Measurements from ENCODE around the gene ADIPOR2.

ADIPOR2 gene

DNA sequence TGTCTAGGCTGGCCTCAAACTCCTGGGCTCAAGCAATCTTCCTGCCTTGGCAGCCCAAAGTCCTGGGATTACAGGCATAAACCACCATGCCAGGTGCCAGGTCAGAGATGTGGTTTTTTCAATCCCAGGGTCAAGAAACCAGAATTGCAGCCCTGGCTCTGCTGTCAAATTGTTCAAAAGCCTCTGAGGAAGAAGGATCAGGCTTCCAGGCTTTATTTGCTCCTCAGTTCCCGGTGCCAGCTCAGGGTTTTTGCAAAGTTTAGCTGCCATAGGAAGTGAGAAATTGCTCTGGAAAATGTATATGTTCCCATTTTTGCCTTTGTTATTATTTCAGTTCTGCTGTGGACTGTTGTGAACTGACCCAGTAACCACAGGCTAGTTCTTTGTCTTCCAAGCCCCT lies 33.2 kb upstream of the ADIPOR2 start:
- no peak for TF ChIP-seq POLR2A (IDR thresholded peaks at IDR 0.05; ENCODE audit: low read depth, low read length)
- DNase-seq (ENCODE audit: insufficient read length, low spot score) (no peak), FAIRE-seq (no peak)

DNA sequence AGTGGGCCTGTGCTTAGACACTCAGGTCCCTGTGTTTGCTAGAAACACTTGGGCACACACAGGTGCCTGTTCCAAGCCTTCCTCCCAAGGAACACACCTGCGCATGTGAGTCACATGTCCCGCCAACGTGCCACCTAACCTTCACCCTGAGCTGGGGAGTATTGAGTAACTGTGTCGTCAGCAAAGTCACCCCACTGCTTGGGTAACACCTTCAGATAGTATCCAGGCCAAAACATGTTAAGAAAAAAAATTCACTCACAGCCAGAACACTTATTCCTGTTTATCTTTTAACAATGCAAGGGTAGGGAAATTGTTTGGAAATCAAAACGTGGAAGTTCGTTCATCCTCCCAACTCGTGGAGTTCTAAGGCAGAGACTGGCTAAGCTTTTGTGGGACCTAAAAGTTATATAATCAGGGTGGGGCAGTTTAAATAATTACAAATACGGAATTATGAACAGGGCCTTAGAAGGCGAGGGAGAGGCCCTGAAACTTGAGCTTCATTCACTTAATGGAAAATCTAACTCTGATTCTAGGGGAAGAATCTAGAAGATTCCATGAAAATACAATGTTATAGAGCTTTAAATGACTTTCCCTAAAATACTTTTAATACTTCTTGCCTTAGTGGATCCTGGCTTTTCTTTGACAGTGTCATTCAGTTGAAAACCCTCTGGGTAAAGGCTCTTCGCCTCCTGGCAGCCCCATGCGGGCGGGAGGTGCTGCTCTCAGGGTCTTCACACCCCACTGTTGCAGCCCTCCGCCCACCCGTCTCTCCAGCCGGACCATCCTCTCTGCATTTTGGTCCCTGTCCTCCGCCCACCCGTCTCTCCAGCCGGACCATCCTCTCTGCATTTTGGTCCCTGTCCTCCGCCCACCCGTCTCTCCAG lies 30.3 kb upstream of the ADIPOR2 start:
- TF ChIP-seq POLR2A (IDR thresholded peaks at IDR 0.05; ENCODE audit: low read depth, low read length): no peak
- no peak for DNase-seq (ENCODE audit: insufficient read length, low spot score)
- FAIRE-seq: no peak

DNA sequence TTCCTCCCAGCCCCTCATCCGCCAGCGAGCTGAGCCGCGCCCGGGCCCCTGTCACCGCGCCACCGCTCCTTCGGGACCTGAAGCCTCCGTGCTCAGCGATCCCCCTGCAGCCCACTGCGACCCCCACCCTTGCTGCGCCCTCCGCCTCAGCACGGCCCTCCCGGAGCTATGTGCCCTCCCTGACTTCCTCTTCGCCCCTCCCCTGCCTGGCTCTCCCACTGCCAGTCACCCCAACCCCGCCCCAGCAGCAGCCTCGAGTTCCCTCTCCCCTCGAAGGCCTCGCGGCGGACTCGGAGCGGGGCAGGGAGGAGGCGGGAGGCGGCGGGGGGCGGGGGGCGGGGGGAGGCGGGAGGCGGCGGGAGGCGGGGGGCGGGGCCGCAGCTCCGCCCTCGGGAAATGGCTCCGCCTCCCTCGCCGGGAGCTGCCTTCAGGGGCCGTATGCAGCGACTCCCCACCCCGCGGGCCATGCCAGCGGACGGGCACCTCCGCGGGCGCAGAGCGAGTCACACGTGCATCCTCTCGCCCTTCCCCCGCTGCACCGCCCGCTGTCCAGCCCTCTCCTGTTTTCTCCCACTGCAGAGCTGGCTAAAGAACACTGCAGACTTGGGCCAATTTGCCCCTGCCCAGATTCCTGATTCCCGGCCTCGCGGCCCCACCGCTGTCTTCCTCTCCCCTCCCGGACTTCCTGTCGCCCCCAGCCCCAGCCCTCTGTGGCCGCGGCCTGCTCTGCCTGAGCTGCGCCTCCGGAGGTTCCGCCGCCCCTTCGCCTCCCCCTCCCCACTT lies 29.1 kb upstream of the ADIPOR2 start:
- FAIRE-seq (peak; percentile 65), DNase-seq (ENCODE audit: insufficient read length, low spot score) (peak; percentile 97)
- TF ChIP-seq POLR2A (IDR thresholded peaks at IDR 0.05; ENCODE audit: low read depth, low read length): peak; percentile 28; the same call in 1 of the 2 replicates

- DNase-seq (ENCODE audit: insufficient read length, low spot score) (no peak), FAIRE-seq (no peak)
- TF ChIP-seq POLR2A (IDR thresholded peaks at IDR 0.05; ENCODE audit: low read depth, low read length): no peak
Measured at GRCh38 chr12:1662761-1663439, 28.0 kb upstream of the ADIPOR2 start.

GRCh38 chr12:1663440-1664132 lies 27.3 kb upstream of the ADIPOR2 start:
- TF ChIP-seq POLR2A (IDR thresholded peaks at IDR 0.05; ENCODE audit: low read depth, low read length): no peak
- FAIRE-seq (no peak), DNase-seq (ENCODE audit: insufficient read length, low spot score) (no peak)

- DNase-seq (ENCODE audit: insufficient read length, low spot score) (no peak), FAIRE-seq (no peak)
- no peak for TF ChIP-seq POLR2A (IDR thresholded peaks at IDR 0.05; ENCODE audit: low read depth, low read length)
Measured at GRCh38 chr12:1665366-1665765, 25.5 kb upstream of the ADIPOR2 start.

DNA sequence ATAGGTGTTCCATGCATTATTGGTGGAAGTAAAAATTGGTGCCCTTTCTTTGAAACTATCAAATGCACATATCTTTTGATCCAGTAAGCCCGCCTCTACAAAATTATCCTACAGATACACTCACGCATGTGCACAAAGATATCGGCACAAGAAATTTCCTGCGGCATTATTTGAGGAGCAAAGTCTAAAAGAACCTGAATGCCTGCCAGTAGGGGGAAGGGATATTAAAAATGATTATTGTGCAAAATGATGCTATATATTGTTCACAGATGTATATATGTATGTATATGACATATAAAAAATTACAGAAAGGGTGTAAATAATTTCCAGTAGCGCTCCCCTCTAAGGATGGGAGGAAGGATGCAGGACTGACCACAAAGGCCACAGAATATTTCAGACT lies 24.7 kb upstream of the ADIPOR2 start:
- FAIRE-seq: no peak
- no peak for TF ChIP-seq POLR2A (IDR thresholded peaks at IDR 0.05; ENCODE audit: low read depth, low read length)

DNA sequence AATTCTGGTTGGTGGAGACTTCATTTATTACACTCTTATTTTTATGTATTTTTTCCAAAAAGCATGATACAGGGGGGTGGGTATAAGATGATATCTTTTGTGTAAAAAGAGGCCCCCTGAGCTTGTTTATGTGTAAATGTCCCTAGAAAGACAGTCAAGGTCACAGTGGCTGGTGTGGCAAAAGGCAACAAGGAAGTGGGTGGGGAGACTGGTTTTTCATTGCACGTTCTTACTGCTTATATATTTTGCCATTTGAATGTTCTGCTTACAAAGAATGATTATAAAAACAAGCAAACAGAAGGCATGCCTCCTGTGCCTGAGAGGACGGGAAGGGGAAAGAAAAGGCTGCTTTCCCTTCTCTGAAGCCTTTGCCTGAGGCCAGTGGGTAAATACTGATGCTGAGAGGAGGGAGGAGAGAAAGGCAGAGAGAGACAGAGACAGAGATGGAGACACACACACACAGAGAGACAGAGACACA lies 24.1 kb upstream of the ADIPOR2 start:
- TF ChIP-seq POLR2A (IDR thresholded peaks at IDR 0.05; ENCODE audit: low read depth, low read length): no peak
- no peak for FAIRE-seq
- DNase-seq (ENCODE audit: insufficient read length, low spot score): no peak

More for the DNA sequence above, 24.7 kb upstream of the ADIPOR2 start:
- DNase-seq (ENCODE audit: insufficient read length, low spot score): no peak

DNA sequence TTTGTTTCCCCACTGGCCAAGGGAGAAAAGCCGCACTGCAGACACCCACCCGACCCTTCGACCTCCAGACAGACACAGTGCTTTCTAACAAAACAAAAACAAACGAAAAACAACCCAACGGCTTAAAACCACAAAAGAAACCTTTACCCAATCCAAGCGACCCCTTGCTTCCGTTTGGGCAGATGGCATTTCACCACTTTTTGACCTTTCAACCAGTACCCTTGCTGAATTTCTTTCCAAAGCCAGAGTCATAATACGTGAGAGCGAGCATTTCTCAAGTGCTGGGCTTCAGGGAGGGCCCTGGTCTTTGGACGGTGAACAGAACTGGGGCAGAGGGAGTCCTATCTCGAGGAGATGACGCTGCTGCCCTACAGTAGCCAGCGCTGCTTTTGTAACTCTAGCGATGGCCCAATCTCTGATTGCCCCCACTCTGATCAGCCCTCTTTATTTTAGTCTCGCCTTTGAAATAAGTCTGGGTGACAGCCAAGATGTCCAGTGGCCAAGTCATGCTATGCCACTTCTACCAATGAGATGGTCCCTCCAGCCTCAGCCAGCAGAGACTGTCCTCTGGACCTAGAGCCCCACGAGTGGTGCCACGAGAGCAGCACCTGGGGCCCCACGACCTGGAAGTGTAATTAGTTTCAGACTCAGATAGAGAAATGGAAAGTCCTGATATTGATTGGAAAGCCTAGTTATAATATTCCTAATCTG lies 21.9 kb upstream of the ADIPOR2 start:
- DNase-seq (ENCODE audit: insufficient read length, low spot score) (no peak), FAIRE-seq (no peak)
- no peak for TF ChIP-seq POLR2A (IDR thresholded peaks at IDR 0.05; ENCODE audit: low read depth, low read length)

DNA sequence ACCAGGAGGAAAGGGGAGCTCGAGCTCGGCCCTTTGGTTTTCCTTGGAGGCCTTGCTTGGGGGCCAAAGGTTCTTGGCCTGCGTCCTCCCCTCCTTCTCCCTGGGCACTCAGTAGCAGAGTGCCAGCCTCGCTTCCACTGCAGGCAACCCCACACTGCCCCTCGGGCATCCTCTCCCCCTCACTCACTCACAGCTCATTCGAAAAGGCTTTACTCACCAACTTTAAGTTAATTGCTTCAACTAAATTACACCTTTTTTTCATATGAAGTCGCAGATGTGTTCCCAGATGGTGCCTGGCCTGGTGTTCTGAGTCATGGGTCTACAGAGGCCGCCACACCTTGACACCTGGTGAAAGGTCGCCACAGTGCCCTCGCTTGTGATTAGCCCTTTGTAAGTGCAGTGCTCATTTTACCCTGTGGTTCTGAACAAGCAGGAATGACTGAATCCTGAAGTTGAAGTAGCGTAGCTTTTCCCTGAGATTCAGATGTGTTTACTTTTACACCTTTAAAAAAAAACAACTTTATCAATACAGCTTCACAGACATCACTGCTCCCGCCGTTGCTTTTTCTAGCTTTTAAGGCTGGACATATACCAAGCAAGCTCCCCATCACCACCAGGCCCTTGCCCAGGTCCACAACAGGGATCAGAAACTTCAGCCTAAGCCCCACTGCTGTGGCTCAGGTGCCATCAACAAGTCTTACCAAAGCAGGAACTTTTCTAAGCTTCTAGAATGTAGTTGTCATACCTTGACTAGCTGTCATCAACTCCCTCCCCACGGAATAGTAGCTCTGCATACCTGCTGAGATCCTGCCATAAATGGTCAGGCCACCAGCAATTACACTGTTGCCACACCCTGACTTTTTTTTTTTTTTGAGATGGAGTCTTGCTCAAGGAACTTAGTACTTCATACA lies 20.3 kb upstream of the ADIPOR2 start:
- no peak for FAIRE-seq
- TF ChIP-seq POLR2A (IDR thresholded peaks at IDR 0.05; ENCODE audit: low read depth, low read length): no peak
- no peak for DNase-seq (ENCODE audit: insufficient read length, low spot score)

GRCh38 chr12:1676043-1676442 lies 14.8 kb upstream of the ADIPOR2 start:
- TF ChIP-seq POLR2A (IDR thresholded peaks at IDR 0.05; ENCODE audit: low read depth, low read length): no peak
- FAIRE-seq: no peak
- DNase-seq (ENCODE audit: insufficient read length, low spot score): no peak
